Neural progenitor cell (in vitro differentiated cells): ENCODE results near the gene ANO10.

ENCODE experiments used
- EZH2 ChIP-seq: fragments of 200-600 bp; sonication (generic); IDR thresholded peaks from 2 replicates; pipeline ENCODE4 v1.6.1; 2017; ENCODE audit warnings: antibody characterized with exemption, mild to moderate bottlenecking, moderate library complexity
- TF ChIP-seq, protein P1 (sequence below): fragments of 200-600 bp; sonication (generic); IDR thresholded peaks from 2 replicates; pipeline ENCODE4 v1.5.1; 2017; ENCODE audit warnings: antibody characterized with exemption, mild to moderate bottlenecking

DNA sequence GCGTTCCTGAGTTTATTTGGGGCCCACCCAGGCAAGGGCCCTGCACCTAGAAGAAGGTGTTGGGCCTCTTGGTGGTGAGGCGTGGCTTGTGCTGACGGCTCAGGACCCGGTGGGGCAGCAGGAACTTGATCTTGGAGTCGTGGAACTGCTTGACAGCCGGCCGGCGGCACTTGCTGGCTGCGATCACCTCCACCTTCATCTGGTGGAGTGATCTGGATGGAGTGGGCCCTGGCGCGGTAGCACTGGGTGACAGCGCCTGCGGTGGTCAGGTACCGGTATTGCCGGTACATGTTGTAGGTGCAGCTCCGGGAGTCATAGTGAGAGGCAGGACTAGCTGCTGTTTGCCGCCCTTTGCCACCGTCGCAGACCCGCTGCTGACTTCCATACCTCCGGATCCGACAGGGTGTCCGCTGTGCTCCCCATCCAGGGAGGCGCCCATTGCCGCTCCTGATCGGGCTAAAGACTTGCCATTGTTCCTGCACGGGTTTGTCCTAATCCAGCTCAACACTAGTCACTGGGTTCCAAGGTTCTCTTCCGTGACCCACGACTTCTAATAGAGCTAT is 136.8 kb downstream of the ANO10 start:
- TF ChIP-seq, protein P1, sequence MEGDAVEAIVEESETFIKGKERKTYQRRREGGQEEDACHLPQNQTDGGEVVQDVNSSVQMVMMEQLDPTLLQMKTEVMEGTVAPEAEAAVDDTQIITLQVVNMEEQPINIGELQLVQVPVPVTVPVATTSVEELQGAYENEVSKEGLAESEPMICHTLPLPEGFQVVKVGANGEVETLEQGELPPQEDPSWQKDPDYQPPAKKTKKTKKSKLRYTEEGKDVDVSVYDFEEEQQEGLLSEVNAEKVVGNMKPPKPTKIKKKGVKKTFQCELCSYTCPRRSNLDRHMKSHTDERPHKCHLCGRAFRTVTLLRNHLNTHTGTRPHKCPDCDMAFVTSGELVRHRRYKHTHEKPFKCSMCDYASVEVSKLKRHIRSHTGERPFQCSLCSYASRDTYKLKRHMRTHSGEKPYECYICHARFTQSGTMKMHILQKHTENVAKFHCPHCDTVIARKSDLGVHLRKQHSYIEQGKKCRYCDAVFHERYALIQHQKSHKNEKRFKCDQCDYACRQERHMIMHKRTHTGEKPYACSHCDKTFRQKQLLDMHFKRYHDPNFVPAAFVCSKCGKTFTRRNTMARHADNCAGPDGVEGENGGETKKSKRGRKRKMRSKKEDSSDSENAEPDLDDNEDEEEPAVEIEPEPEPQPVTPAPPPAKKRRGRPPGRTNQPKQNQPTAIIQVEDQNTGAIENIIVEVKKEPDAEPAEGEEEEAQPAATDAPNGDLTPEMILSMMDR, result no peak
- TF ChIP-seq EZH2, result no peak
